Activated CD8-positive, alpha-beta memory T cell treated with anti-CD3 and anti-CD28 coated beads for 1 hour (primary cell): ENCODE data around the gene ANHX.
"Not testable (repeated sequence)": the region's sequence is repeated elsewhere in the genome, so short reads cannot be mapped to it uniquely, and the experiment has no call there.

Source experiments
- DNase-seq, 2 donors: peaks; one replicate each; pipeline ENCODE4 v3.0.0-alpha.2; 2020; ENCODE audit warnings: low read depth in 1 of 2; ENCODE audit errors: extremely low read depth in 1 of 2

ANHX gene

GRCh38 chr12:133235401-133236112 lies at the start of gene ANHX:
Gene ANHX (minus strand): TSS chr12:133235877. CDS start chr12:133234356, 1,521 bp downstream.
- DNase-seq, result no peak

GRCh38 chr12:133264668-133265067 lies 29.0 kb upstream of the ANHX start:
- DNase-seq, result not testable (repeated sequence)

- DNase-seq, result no peak
These were observed 28.5 kb upstream of the ANHX start for GRCh38 chr12:133264173-133264572.

GRCh38 chr12:133256321-133256720 lies 20.6 kb upstream of the ANHX start:
- DNase-seq, result no peak

- DNase-seq, result not testable (repeated sequence)
These were observed 20.2 kb upstream of the ANHX start for GRCh38 chr12:133255833-133256232.

GRCh38 chr12:133251732-133252131 lies 16.1 kb upstream of the ANHX start:
- DNase-seq, result no peak

GRCh38 chr12:133236556-133236955 lies 879 bp upstream of the ANHX start:
- no peak for DNase-seq

GRCh38 chr12:133236144-133236543 lies 467 bp upstream of the ANHX start:
- DNase-seq, result no peak

- DNase-seq, result no peak
These were observed 706 bp downstream of the ANHX start for GRCh38 chr12:133234971-133235370.

GRCh38 chr12:133233993-133234564 lies 1.6 kb downstream of the ANHX start:
- no peak for DNase-seq

GRCh38 chr12:133233006-133233405 lies 2.7 kb downstream of the ANHX start:
- no peak for DNase-seq

- no peak for DNase-seq
These were observed 4.7 kb downstream of the ANHX start for GRCh38 chr12:133231001-133231400.

GRCh38 chr12:133227281-133227852 lies 8.3 kb downstream of the ANHX start:
- no peak for DNase-seq

- DNase-seq, result no peak
These were observed 9.0 kb downstream of the ANHX start for GRCh38 chr12:133226690-133227089.

GRCh38 chr12:133225527-133225926 lies 10.2 kb downstream of the ANHX start:
- DNase-seq, result no peak

GRCh38 chr12:133222211-133222610 lies 13.5 kb downstream of the ANHX start:
- DNase-seq, result no peak

GRCh38 chr12:133221241-133221640 lies 14.4 kb downstream of the ANHX start:
- DNase-seq, result no peak

- DNase-seq, result no peak
These were observed 15.2 kb downstream of the ANHX start for GRCh38 chr12:133220521-133220920.

GRCh38 chr12:133217219-133217618 lies 18.5 kb downstream of the ANHX start:
- DNase-seq, result no peak

GRCh38 chr12:133215724-133216123 lies 20.0 kb downstream of the ANHX start:
- DNase-seq, result no peak

GRCh38 chr12:133206390-133206789 lies 29.3 kb downstream of the ANHX start:
- DNase-seq, result no peak

GRCh38 chr12:133204264-133204603 lies 31.4 kb downstream of the ANHX start:
- no peak for DNase-seq
